Type B pancreatic cell (in vitro differentiated cells): Measurements from ENCODE around the gene DISP1. TPM values are rescaled to one million over a fixed set of nuclear protein-coding genes. Genes with fewer than 3 reads are reported as not detected.
"Not testable (repeated sequence)": the region's sequence is repeated elsewhere in the genome, so short reads cannot be mapped to it uniquely, and the experiment has no call there.

Experiments
- DNase-seq: peaks from one replicate; pipeline ENCODE4 v3.0.0; 2021; ENCODE audit warnings: mixed read lengths; ENCODE audit not compliant: unreplicated experiment; ENCODE audit errors: extremely low spot score
- H3K27ac Mint-ChIP-seq: 2 replicates; pipeline ENCODE4 v1.8.0; 2021; ENCODE audit warnings: mild to moderate bottlenecking, mixed read lengths
- H3K27me3 Mint-ChIP-seq: 2 replicates; pipeline ENCODE4 v1.8.0; 2021; ENCODE audit warnings: mixed read lengths
- H3K36me3 Mint-ChIP-seq: 2 replicates; pipeline ENCODE4 v1.8.0; 2021; ENCODE audit warnings: mixed read lengths
- H3K4me1 Mint-ChIP-seq: one replicate; pipeline ENCODE4 v1.8.0; 2021; ENCODE audit warnings: mixed read lengths; ENCODE audit not compliant: unreplicated experiment
- H3K4me3 Mint-ChIP-seq: 2 replicates; pipeline ENCODE4 v1.8.0; 2021; ENCODE audit warnings: mild to moderate bottlenecking, mixed read lengths
- H3K9me3 Mint-ChIP-seq: 2 replicates; pipeline ENCODE4 v1.8.0; 2021; ENCODE audit warnings: mixed read lengths
- total RNA-seq: library from RNA; stranded (reverse); gene quantifications from 2 replicates; pipeline ENCODE4 v1.2.1, GENCODE V29; 2021; ENCODE audit warnings: low replicate concordance
- TF ChIP-seq, protein P1 (sequence below): fragments of 200-600 bp; sonication (generic); conservative IDR thresholded peaks from 2 replicates; pipeline ENCODE4 v1.5.0; 2021; ENCODE audit warnings: antibody characterized with exemption, mild to moderate bottlenecking

DISP1 gene
- total RNA-seq, 1 donor from 2014 or later = 15.8 TPM

DNA sequence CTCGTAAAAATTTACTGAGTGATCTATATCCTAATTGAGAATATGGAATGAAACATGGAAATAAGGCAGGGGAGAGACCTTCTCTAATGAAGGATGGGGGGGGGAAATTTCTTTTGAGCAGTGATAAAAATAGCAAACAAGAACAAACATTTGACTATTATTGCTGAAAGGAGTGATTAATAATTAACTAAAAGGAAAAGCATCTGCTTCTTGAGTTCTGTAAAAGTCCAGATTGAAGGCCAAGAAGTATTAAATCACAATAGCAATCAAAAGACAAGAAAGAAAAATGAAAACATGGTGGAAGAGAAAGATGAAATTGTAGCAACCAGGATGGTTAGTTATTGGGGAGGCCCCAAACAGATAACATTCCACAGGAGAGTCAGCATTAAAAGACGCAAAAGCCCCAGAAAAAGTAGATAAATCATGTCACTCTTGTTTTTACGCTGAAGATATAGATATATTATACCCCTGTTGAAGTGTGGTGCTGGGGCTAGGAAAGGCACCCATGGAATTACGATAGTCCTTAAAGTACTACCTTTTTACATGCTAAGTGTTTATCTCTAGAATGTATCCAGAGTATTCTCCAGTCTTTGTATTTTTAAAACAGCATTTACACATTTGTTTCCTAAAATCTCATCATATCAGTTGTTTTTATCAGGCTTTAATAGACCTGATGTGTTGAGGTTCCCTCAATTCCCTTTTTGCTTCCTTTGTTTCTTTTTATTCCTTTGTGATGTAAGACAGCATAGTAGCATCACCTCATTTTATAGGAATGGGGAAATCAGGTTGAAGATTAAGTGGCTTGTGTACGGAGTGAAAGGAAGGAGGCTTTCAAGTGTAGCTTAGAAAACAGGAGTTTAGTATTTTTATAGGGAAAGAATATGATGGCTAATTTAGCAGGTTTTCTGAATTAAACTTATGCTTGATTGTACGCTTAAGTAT is 28.9 kb downstream of the DISP1 start:
- no peaks in the 10 kb centered on the region for H3K27me3 Mint-ChIP-seq

GRCh38 chr1:222844411-222844779 is 29.6 kb downstream of the DISP1 start:
- peaks cover 14% of the 10 kb centered on the region for H3K4me1 Mint-ChIP-seq
- no peak for DNase-seq
- no peak overlapping the region for H3K4me3 Mint-ChIP-seq
- peaks cover 9% of the 10 kb centered on the region for H3K9me3 Mint-ChIP-seq
- no peaks in the 10 kb centered on the region for H3K27me3 Mint-ChIP-seq
- TF ChIP-seq, protein P1, sequence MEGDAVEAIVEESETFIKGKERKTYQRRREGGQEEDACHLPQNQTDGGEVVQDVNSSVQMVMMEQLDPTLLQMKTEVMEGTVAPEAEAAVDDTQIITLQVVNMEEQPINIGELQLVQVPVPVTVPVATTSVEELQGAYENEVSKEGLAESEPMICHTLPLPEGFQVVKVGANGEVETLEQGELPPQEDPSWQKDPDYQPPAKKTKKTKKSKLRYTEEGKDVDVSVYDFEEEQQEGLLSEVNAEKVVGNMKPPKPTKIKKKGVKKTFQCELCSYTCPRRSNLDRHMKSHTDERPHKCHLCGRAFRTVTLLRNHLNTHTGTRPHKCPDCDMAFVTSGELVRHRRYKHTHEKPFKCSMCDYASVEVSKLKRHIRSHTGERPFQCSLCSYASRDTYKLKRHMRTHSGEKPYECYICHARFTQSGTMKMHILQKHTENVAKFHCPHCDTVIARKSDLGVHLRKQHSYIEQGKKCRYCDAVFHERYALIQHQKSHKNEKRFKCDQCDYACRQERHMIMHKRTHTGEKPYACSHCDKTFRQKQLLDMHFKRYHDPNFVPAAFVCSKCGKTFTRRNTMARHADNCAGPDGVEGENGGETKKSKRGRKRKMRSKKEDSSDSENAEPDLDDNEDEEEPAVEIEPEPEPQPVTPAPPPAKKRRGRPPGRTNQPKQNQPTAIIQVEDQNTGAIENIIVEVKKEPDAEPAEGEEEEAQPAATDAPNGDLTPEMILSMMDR = no peak
- H3K36me3 Mint-ChIP-seq = peaks cover 14% of the 10 kb centered on the region
- peak overlapping the region; percentile 62 for H3K27ac Mint-ChIP-seq

More for the DNA sequence above, 28.9 kb downstream of the DISP1 start:
- Mint-ChIP-seq H3K4me1 (peaks cover 14% of the 10 kb centered on the region), H3K4me3 (peak overlapping the region; percentile 14), H3K27ac (peak overlapping the region; percentile 62), H3K9me3 (peaks cover 9% of the 10 kb centered on the region), H3K36me3 (peaks cover 21% of the 10 kb centered on the region)
- TF ChIP-seq, protein P1 = no peak
- no peak for DNase-seq

DNA sequence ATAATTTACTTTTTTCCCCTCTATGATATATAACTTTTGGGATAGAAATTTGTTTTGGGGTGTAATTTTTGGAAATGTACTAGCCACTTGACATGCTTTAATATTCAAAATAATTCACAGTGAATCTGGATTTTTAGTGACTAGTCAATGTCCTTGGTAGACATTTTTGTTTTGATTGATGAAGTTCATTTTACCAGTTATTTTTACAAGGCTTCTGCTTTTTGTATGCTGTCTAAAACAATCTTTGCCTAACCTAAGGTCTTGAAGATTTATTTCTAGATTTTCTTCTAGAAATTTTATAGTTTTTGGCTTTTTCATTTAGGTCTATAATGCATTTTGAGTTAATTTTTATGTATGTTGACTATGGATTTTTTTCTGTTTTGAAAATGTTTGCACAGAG is 30.9 kb downstream of the DISP1 start:
- H3K36me3 Mint-ChIP-seq = peaks cover 12% of the 10 kb centered on the region
- no peak overlapping the region for H3K27ac Mint-ChIP-seq
- H3K27me3 Mint-ChIP-seq = no peaks in the 10 kb centered on the region
- TF ChIP-seq, protein P1 = no peak
- H3K4me3 Mint-ChIP-seq = no peak overlapping the region
- DNase-seq = no peak
- peaks cover 9% of the 10 kb centered on the region for H3K9me3 Mint-ChIP-seq
- H3K4me1 Mint-ChIP-seq = peaks cover 17% of the 10 kb centered on the region

DNA sequence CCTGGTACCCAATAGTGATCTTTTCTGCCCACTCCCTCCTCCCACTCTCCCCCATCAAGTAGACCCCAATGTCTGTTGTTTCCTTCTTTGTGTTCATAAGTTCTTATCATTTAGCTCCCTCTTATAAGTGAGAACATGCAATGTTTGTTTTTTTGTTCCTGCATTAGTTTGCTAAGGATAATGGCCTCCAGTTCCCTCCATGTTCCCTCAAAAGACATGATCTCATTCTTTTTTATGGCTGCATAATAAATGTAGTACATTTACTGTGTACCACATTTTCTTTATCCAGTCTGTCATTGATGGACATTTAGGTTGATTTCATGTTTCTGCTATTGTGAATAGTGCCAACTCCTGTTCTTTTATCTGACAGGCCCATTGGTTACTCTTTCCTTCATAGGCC is 35.7 kb downstream of the DISP1 start:
- peaks cover 19% of the 10 kb centered on the region for H3K36me3 Mint-ChIP-seq
- H3K27ac Mint-ChIP-seq, H3K4me3 Mint-ChIP-seq: not testable (repeated sequence)

GRCh38 chr1:222852326-222852725 is 37.5 kb downstream of the DISP1 start:
- no peak for DNase-seq
- TF ChIP-seq, protein P1 = no peak
- Mint-ChIP-seq H3K27ac (no peak overlapping the region), H3K27me3 (no peaks in the 10 kb centered on the region), H3K36me3 (peaks cover 7% of the 10 kb centered on the region), H3K9me3 (peaks cover 11% of the 10 kb centered on the region), H3K4me1 (peaks cover 3% of the 10 kb centered on the region), H3K4me3 (no peak overlapping the region)

More for the DNA sequence above, 35.7 kb downstream of the DISP1 start:
- not testable (repeated sequence) for DNase-seq, H3K27me3 Mint-ChIP-seq, H3K4me1 Mint-ChIP-seq
- H3K9me3 Mint-ChIP-seq = peaks cover 19% of the 10 kb centered on the region

DNA sequence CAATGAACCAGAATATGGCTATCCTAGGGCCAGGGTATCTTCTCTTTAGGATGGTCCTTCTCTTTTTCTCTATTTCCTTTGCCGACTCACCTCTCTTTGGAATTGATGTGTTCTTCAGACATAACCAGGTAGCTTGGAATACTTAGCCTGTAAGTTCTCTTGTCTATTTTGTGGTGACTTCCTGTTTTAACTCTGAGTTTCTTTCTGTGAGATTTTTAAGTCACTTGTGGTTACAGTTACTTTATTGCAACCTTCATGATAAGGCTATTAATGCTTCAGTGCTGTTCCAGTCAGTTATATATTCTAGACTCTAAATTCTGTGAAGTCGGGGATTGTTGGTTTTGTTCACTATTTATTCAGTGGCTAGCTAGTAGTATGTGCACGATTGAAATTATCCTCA is 46.2 kb downstream of the DISP1 start:
- Mint-ChIP-seq H3K27ac (no peak overlapping the region), H3K36me3 (peaks cover 11% of the 10 kb centered on the region), H3K9me3 (no peaks in the 10 kb centered on the region), H3K4me1 (peaks cover 11% of the 10 kb centered on the region), H3K27me3 (no peaks in the 10 kb centered on the region), H3K4me3 (no peak overlapping the region)
- DNase-seq = no peak
- TF ChIP-seq, protein P1 = no peak
